ENCODE measurements around the gene POLR2E.
A peak's percentile ranks its signal among the peaks of the same experiment; 100 is the strongest.

POLR2E gene

DNA sequence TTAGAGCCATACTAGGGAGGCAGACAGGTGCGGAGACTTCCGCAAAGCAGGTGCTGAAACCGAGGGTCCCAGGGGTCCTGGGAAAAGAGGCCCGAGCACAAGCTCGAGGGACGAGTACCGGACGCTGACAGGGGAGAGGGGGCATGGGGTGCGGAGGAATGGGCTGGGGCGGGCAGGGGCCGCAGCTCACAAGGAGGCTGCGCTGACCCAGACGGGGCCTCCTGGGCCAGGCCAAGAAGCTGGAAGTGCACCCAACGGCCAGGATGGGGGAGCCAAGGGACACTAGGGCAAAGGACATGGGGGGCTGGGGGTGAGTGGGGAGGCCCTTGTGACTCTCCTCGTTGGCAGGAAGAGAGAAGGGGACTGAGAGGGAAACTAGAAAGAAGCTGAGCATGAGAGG is 1.8 kb downstream of the POLR2E start:
- no peak for DNase-seq

- DNase-seq = no peak
These were observed 3.5 kb downstream of the POLR2E start for GRCh38 chr19:1091544-1092175.

DNA sequence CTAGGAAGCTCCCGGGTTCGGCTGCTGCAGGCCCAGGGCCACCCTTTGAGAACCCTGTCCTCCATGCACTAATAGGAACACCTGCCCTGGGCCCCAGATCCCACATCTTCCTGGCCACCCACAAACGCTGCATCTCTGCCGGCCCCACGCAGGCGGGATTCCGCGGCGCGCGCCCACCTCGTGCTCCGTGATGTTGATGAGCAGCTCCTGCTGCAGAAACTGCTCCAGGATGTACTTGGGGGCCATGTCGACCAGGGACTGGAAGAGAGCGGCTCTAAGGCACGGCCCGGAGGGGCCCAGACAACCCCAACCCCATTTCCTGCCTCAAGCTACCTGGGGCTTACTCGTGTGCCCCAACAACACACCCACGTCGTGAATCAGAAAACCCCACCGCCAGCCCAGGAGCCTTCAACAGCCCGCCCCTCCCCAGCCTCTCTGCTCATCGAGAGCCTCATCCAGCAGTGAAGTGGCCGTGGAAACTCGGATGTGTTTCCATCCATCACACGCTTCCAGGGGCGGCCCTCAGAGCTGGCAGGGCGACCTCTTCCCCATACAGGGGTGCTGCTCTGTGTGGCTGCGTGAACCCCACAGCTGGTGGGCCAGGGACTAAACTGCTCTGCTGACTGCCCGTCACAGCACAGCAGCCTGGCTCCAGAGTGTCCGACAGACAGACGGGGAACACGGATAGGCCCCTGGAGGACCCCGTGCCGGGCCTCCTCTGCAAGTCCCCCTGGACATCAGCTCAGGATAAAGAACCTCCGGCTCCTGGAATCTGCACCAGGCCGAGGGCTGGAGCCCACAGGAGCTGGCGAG is 4.2 kb downstream of the POLR2E start:
- DNase-seq = no peak

DNA sequence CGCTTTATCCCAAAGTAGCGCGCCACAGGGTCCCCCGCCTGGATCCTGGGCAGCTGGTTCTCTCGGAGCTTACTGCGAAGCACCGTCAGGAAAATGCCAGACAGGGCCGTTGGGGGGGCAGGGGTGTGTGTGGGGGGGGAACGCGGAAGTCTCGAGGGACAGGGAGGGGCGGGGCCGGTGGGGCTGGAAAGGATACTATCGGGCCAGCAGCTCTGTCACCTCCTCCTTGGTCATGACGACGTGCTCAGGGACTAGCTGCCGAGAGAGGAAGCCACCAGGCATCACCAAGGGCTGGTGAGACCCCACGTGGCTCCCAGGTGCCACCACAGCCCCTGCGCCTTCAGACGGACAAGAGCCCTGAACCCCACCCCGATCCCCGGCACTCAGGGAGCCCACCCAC is 5.3 kb downstream of the POLR2E start:
- no peak for DNase-seq

GRCh38 chr19:1089126-1089771 is 5.9 kb downstream of the POLR2E start:
- no peak for DNase-seq

GRCh38 chr19:1088416-1089010 is 6.7 kb downstream of the POLR2E start:
- DNase-seq = no peak

- DNase-seq = no peak
These were observed 7.3 kb downstream of the POLR2E start for GRCh38 chr19:1087813-1088415.

DNA sequence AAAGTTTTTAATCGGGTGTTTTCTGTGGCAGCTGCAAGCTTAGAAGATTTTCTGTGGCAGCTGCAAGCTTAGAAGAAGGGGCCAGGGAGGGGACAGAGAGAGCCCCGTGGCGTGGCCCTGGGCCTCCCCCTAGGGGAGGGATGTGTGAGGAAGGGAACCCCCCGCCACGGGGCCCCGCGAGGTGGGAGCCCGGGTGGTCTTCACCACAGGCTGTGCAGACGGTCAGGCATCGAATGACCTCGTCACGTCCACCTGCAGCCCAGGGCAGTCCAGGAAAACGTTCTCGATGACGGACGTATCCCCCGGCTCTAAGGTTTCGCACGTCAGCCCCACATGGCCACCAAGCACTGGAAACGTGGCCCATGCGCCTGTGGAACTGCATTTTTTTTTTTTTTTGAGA is 8.6 kb downstream of the POLR2E start:
- DNase-seq = no peak

DNA sequence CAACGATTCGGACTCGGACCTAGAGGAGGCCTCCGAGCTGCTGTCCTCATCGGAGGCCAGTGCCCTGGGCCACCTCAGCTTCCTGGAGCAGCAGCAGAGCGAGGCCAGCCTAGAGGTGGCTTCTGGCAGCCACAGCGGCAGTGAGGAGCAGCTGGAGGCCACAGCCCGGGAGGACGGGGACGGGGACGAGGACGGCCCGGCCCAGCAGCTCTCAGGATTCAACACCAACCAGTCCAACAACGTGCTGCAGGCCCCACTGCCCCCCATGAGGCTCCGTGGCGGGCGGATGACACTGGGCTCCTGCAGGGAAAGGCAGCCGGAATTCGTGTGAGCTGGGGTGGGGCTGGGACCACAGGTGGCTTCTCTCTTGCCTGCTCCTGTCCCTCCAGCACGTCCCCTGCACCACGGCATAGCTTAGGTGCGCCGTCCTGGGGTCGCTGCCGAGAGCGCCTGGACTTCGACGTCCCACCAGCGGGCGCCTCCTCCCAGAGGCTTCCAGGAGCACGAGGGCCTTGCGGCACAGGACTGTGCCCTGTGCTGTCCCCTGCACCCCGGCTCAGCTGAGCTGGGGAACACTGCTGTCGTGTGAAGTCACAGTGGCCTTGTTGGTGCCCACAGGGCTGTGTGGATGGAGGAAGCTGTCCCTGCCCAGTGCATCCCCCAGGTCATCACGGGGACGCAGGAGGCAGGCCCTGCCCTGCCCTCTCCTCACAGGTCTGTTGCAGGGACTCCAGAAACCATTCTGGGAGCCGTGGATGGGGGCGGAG is 9.3 kb downstream of the POLR2E start:
- DNase-seq = no peak

DNA sequence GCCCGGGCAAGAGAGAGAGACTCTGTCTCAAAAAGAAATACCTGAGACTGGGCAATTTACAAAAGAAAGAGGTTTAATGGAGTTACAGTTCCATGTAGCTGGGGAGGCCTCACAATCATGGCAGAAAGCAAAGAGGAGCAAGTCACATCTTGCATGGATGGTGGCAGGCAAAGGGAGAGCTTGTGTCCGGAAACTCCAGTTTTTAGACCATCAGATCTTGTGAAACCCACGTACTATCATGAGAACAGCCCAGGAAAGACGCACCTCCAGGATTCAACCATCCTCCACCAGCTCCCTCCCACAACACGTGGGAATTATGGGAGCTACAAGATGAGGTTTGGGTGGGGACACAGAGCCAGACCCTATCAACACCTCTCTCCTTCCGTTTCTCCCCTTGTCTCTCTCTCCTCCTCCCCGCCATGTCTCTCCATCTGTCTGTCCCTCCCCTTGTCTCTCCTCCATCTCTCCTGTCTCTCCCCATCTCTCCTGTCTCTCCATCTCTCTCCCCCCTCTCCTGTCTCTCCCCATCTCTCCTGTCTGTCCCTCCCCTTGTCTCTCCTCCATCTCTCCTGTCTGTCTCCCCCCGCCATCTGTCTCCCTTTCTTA is 10.0 kb downstream of the POLR2E start:
- no peak for DNase-seq

DNA sequence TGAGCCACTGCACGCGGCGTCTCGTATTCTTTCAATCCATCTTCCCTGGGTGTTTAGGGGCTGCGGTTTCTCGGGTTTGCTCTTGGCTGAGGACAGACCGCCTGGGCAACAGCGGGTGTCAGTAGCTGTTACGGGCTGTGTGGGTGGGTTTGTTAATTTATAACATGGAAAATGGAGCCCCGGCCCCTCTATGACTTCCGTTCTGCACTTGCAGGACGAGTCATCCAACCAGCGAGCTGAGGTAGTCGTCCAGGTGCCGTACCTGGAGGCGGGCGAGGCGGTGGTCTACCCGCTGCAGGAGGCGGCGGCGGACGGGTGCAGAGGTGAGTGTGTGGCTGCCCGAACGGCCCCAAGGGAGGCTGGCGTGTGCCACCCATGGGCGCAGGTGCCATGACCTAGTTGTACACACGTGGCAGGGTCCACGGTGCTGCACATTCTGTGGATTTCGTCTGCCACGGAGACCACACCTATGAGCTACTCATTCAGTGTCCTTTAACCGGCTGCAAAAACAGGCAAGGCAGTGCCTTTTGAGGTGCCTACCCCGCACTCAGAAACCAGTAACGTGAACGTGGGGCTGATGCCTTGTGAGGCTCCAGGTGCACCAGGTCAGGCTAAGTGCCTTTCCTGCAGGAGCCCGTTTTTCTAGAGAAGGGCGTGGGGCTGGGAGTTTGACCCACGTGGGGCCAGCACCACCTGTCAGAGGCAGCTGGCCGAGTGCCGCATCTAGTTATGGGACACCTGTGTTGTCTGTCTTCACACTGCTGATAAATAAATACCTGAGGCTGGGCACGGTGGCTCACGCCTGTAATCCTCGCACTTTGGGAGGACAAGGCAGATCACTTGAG is 10.9 kb downstream of the POLR2E start:
- DNase-seq = no peak

DNA sequence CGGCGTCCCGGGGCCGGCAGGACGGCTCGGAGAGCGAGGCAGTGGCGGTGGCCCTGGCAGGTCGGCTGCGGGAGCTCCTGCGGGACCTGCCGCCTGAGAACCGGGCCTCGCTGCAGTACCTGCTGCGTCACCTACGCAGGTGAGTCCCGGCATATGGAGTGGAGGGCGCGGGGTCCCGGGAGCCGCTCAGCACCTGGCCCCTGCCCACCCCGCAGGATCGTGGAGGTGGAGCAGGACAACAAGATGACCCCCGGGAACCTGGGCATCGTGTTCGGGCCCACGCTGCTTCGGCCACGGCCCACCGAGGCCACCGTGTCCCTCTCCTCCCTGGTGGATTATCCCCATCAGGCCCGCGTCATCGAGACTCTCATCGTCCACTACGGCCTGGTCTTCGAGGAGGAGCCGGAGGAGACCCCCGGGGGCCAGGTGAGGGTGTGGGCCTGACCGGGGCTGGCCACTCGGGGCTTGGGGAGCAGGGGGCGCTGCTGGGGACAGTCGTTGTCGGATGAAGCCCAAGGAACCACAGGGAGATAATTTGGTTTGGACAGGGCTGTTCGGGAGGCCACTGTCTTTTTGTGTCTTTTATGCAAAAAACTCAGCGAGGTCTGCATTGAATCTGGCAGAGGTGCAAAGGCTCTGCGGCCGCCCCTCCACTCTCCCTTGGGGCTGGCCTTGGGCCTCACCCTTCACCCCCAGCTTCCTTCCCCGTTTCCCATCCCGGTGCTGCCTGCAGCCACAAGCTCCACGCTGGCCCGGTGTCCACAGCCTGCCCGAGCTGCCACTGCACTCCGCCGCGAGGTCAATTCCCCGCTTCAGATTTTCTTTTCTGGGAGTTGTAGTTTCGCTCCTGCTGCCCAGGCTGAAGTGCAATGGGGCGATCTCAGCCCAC is 12.0 kb downstream of the POLR2E start:
- no peak for DNase-seq

- DNase-seq = peak; percentile 72
These were observed 12.8 kb downstream of the POLR2E start for GRCh38 chr19:1082165-1082927.

- DNase-seq = no peak
These were observed 13.6 kb downstream of the POLR2E start for GRCh38 chr19:1081301-1082164.

GRCh38 chr19:1080360-1081161 is 14.6 kb downstream of the POLR2E start:
- DNase-seq = no peak

- peak; percentile 78 for DNase-seq
These were observed 15.5 kb downstream of the POLR2E start for GRCh38 chr19:1079566-1080111.

DNA sequence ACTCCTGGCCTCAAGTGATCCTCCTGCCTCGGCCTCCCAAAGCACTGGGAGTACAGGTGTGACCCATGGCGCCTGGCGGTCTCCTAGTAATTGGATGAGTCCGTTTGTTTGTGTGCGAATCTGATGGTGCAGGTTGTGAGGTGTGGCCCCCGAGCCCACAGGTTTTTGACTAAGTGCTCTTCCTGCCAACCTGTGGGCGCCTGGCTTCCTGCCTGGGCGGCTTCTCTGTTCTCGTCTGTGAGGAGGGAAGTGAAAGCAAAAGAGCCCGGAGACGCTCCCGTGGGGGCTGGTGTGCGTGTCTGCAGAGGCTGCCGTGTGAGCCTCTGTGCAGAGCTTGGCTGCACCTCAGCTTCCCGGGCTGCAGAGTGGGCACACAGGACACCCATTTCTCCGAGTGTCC is 18.2 kb downstream of the POLR2E start:
- DNase-seq = peak; percentile 94

All from stimulated activated CD4-positive, alpha-beta T cell treated with anti-CD3 and anti-CD28 coated beads, Interleukin-4, amount 100 ng/mL, for 24 hours (primary cell).